Measurements from ENCODE around the gene SERTAD2.
A peak's percentile ranks its signal among the peaks of the same experiment; 100 is the strongest.

Gene SERTAD2

DNA sequence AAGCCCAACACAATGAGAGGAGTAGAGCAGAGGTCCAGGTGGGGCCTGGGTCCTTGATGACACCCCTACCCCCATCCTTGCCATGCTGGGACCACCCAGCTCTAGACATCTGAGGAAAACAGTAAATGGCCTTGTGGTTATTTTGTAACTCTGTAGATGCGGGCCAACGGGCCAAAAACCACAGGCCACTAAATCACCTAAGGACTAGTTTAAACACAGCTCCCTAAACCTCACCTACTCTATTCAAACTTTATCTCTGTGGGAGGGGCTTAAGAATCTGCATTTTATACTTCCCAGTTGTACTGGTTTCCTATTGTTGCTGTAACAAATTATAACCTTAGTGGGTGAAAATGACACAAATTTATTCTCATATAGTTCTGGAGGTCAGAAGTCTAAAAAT is 19.0 kb upstream of the SERTAD2 start:
- no peak for DNase-seq

DNA sequence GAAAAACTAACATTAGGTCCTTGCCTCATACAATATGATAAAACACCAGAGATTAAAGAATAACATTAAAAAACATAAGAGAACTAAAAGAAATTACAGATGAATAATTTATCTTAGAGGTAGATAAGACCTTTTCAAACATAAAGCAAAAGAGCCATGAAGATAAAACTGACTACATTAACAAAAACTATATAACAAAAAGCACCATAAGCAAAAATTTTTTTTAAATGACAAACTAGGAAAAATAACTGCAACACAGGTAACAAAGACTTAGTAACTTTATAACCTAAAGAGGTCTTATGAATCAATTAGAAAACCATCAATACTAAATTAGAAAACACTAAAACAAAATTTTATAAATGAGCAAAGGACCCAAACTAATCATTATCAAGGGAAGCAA is 16.3 kb upstream of the SERTAD2 start:
- no peak for DNase-seq

DNA sequence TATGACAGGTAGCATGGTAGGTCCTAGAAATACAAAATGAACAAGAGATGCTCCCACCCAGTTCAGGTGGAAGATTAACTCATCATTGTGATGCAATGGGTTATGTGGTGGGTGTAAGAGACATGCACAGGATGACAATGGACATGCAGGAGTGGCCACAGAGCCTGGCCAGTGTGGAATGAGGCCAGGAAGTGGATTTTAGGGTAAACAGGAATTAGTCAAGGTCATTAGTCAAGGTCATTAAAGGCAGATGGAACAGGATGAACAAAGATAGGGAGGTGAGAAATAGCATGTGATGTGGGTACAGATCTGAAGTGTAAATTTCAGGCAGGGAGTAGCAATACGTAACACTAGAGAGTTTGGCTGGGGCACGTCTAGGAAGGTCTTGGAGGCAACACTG is 15.6 kb upstream of the SERTAD2 start:
- DNase-seq, result no peak

DNA sequence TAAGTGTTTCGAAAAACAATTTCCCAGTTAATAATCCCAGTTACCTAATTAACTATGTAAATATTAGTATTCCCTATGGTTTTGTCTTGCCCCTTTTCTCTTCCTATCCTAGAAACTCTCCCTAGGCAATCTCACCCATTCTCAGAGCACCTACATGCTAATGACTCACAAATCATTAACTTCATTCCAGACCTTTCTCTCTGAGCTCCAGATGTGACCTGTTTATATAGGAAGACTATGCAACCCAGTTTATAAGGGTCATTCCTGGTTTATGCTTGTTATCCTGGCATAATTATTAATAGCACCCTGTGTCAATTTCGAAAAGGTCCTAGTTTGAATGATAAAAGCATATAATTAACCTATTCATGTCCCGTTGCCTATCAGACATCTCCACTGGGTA is 14.8 kb upstream of the SERTAD2 start:
- no peak for DNase-seq

DNA sequence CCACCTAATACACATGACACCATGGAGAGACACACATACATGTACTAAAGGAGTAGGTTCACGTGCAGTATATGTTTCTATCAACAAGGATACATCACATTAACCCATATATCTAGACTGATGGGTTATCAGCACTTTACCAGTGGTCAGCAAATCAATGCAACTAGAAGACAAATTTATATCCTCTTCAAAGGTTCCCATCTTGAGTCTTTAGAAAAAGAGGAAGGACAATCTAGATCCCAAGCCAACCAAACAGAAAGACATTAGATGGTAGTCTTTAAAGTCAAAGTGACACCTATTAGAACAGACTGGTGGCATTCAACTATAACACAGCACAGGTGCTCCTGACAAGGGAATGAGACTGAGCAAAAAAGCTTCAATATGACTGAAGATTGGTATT is 13.8 kb upstream of the SERTAD2 start:
- DNase-seq, result no peak

DNA sequence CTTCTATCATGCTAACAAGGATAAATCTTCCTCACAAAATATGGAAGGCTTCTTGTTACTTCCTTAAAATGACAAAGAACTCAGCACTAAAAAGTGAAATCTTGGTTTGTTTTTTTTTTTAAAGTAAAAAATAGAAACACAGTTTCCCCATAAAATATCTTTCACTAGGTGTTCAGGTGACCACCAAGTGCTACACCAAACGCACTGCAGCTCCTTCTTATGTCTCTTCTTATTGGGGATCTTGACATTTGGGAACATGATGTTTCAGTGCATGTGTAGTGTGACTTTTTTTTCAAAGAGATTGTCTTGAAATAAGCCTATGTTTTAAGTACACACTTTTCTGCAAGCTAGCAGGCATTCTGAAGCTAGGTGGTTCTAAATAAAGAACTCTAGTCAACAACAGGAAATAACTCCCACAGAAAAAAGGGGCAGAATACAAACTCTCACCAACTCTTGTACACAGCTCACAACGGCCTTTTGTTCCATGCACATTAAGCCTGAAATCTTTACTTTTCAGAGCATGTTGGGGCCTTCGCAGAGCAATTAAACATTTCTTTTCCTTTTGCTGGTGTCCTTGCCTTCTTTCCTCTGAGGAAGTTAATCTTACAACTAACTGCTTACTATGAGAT is 13.2 kb upstream of the SERTAD2 start:
- no peak for DNase-seq

DNA sequence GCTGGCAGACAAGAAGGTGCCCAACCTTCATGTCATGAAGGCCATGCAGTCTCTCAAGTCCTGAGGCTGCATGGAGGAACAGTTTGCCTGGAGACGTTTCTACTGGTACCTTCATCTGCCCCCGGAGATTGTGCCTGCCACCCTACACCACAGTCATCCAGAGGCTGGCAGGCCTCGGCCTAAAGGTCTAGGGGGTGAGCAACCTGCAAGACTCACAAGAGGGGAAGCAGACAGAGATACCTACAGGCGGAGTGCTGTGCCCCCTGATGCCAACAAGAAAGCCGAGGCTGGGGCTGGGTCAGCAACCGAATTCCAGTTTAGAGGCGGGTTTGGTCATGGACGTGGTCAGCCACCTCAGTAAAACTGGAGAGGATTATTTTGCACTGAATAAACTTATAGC is 12.0 kb upstream of the SERTAD2 start:
- DNase-seq, result no peak

DNA sequence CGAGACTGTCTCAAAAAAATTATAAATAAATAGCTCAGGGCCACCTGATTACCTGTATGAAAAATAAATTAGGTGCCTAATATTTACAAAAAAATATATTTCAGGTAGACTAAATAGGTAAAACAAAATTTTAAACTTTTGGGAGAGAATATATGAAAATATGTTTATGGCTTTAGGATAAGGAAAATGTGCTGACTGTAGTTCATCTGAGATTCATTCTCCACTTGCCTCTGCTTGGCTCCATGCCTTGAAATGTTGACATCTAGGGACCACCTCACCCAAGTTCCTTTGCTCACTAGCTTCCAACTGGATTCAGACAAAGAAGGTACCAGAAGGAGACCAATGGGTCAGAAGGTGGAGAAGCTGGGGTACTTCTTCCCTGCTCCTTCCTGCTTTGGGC is 9.7 kb upstream of the SERTAD2 start:
- no peak for DNase-seq

DNA sequence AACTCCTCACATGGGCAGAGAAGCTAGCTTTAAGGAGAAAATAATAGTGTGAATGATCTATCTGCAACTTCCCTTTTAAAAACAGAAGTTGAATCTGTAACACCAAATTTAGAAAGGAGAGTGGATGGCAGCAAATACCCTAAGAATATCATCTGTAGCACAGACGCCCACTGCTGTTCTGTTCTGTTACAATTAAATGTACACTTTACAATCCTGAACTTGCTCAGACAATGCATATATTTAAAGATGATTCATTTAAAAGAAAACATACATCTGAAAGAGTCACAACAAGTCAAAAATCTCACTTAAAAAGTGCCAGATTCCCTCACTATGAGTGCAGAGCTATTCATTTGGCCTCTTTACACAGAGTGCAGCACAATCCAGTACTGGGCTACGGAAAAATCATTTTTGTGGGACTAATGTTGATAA is 8.0 kb upstream of the SERTAD2 start:
- DNase-seq, result no peak

DNA sequence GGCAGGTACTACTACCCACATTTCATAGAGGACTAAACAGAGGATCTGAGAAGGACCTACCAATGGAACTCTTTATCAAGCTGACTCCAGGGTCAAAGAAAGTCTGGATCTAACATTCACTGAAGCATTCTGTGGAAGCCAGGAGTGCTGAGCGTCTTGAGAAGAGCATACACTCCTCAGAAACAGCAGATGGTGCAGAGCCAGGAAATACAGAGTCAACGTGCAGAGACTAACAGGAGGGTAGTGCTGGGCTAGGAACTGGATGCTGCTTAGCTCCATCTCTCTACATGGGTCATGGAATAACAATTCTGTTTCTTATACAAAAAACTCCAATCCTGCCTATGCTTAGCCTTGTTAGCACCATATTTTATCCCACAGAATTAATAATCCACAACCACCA is 5.5 kb upstream of the SERTAD2 start:
- no peak for DNase-seq

DNA sequence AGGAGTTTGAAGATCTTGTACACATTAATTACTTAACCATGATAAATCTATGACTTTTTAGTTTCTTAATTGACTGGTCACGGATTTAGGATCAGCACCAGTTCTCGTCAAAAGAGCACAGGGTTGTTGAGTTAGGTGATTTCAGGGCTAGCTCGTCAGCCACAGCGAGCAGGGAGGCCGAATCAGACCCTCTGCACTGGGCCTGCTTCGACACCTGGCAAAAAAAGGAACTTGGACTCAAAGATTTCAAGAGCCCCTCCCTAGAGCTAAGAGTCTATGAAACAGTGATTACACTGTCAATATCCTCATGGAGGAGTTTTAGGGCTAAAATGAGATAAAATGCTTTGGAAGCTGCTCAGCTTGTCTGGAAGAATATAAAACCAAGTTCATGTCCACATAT is 4.6 kb upstream of the SERTAD2 start:
- DNase-seq, result no peak

DNA sequence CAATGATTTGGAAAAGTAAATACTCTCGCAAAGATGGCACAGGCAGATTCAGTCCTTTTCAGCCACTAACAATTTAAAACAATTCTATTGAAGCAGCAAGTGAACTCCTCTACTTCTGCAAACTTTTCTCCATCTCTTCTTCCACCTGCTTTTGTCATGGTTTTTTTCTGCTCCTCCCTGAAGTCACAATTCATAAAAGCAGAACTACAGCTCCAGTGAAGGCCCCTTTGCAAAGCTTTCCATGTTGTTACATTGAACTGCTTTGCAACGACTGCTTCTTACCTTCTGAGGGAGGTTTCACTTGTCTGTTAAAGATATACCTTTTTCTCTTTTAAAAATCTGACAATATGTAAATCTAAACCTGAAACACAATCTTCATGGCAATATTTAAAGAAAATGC is 3.7 kb upstream of the SERTAD2 start:
- no peak for DNase-seq

DNA sequence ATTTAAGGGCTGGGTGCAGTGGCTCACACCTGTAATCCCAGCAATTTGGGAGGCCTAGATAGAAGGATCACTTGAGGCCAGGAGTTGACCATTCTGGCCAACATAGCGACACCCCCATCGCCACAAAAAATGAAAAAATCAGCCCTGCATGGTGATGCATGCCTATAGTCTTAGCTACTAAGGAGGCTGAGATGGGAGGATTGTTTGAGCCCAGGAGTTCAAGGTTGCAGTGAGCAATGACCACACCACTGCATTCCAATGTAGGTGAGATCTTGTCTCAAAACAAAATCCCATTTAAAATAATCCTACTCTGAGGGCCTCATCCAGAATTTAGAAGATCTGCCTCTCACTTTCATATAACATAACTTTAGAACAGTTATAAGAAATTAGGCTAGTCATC is 2.7 kb upstream of the SERTAD2 start:
- DNase-seq, result no peak

DNA sequence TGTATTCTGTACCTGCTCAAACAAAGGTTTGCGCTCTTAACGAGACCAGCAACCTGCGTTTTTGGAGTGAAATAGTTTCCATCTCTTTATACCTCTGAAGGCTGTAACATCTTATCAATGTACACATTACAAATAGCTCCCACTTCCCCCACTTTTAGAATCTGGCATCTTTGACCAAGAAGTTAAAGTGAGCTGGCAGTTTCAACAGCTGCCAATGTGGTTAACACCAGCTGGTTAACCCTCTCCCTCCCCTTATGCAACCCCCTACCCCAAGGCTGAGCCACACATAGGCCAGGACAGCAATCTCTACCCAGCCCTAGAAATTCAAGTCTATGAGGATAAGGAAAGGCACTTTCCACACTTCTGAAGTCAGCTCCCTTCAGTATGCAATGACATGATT is 2.2 kb upstream of the SERTAD2 start:
- no peak for DNase-seq

DNA sequence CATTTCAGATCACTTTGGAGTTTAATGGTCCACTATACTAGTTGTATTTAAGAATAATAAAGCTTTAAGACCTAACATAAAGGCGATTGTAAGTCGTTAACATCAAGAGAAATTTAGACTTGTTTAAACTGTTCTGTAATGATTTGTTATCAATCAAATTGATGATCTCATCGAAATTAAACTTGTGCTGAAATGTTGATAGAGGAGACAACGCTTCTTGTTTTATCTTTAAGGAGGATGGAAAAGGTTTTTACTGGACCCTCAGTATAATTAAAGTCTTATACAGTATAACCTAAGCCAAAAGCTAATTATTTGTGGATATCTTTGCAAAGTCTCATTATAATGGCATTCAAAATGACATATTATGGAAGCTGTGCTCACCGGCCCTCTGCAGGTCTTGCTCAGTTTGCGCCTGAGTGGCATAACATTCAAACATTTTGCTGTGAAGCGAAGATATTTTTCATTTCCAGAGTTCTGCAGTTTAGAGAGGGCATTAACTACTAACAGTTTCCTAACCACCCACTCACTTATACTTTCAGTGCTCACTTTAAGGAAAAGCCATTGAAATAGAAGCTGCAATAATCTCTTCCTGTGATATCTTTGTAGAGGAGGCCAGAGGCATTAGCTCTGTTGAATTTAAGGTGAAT is 1.4 kb upstream of the SERTAD2 start:
- DNase-seq, result peak in 1 of 2 experiments; percentile 1

DNA sequence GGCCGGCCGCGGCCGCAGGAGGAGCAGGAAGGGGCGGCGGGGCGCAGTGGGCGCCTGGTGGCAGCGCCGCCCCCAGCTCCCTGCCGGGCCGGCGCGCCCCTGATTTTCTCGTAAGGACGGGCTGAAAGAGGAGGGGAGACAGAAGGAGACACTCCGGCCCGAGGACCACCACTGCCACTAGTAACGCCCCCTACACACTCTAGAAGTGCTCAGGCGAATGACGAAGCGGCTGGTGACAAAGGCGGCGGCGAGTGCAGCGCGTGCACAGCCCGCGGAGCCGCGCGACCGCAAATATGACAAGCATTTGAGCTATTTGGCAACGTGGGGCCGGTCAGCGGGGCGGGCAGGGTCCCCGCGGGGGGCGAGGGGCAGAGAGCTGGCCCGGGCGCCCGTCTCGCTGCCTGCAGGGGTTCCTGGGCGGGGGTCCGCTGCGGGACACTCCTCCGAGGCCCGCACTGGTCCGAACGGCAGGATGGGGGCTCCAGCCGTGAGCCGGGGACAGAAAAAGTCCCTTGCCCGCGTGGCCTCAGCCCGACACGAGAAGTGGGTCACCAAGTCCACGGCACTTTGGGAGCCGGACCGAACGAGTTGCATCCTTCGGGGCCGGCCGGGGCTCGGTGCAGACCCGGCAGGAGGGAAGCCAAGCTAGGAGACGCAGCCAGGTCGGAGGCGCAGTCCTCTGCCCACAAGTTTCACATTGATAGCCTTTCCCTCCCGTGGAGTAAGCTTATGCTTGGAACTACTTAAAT is 524 bp upstream of the SERTAD2 start:
- peak in 1 of 2 experiments; percentile 68 for DNase-seq

DNA sequence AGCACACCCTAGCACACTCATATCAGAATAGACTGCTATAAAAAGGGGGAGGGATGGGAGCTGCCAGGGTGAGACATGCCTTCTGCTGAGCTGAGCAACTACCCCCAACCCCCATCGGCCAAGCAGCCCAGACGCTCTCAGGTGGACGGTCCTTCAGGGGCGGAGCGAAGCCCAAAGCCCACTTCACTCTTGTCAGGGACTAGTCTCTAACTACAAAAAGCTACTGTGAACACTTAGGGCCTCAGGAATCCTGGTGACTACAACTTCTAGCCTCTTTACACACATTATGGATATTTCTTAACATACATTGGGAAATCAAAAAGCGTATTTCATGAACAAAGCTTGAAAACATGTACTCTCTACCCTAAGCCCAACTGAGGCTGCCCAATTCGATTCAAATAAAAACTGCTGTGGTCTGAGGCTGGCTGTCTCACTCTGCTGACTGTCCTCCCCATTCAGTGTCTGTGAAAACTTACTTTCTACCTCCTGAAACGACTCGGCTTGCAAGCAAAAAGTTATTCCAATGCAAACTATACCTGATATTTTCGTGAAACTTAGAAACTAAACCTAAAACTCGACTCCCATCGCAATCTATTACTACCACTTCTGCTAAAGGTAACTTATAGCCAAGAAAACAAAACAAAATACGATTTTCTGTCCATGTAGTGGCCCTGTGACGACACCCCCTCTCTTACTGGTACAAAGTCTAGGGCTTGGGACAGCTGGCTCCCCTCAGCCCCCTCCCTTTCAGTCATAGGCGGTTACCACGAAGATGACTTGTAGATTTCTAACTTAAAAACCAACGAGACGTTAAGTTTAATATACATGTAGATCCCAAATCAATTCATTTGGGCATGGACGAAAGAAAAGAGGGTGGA is 1.2 kb downstream of the SERTAD2 start:
- no peak for DNase-seq

DNA sequence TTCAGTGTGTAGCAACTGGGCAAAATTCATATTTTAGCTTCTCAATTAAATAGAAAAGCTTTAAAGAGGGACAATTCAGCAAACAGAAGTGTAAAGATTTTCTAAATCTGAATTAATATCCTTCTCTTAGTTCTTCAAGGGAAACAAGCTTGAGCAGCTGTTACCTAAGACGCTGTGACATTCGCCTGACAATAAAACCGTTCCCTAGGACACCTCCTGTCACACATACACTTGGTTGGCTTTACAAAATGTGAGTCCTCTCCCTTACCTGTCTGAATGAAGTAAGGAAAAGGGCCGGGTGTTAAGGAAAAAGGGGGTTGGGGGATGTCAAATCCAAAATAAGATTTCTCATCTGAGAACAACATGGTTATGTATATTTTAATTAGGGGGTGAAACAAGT is 2.1 kb downstream of the SERTAD2 start:
- DNase-seq, result no peak

DNA sequence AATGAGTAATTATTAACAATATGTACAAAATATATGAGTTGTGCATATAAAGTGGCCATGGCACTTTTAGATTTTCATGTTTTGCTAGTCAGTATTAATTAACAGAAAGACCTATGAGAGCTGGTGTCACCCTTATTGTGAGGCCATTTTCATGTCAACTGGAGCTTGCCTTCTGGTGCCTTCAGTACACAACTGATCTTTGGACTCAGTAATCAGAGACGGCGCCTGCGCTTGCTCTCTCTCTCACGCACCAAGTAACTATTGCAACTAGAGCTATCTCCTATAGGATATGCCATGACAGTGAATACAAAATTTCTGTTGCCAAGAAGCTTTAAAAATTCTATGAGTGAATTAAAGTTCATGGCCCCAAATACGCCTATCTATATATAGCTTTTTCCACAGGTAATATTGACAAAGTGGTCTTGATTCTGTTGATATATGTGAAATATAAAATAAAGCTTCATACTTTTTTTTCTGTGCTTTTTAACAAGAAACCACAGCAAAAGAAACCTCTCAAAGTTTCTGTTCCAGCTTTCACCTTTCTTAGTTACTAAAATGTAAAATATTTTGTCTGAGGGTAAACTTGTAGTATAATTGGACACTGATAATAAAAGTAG is 2.9 kb downstream of the SERTAD2 start:
- DNase-seq, result no peak

DNA sequence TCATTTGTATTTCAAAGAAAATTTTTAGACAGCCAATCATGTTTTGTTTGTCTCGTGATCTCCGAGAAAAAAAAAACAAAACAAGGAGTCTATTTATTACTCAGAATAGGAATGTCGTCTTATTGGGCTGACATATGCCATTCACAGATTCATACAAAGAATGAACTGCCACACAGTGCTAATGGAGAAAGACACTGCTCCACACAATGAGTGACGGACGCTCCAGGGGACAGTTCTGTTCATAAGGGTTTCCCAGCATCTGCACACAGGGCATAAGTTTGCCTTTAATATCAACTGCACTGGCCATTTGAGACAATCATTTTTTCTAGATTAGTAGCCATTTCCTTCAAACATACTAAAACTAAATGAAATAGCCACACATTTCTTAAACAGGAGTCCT is 3.4 kb downstream of the SERTAD2 start:
- DNase-seq, result no peak

DNA sequence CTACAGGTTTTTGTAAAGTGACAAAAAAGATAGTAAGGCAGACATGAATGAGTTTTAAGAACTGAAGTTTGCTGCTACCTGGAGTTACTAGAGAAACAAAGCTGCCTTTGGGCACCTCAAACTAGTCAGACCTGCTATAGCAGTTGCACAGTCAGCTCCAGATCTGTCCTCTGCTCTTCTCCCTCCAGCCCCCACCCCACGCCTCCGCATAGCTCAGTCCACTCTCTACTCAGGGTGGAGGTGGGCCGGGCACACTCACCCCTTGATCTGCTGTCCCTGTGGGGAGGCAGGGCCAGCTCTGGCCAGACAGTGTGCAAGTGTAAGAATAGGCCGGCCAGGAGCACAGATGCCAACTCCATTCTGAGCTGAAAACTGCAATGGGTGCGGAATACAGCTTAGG is 4.1 kb downstream of the SERTAD2 start:
- no peak for DNase-seq

DNA sequence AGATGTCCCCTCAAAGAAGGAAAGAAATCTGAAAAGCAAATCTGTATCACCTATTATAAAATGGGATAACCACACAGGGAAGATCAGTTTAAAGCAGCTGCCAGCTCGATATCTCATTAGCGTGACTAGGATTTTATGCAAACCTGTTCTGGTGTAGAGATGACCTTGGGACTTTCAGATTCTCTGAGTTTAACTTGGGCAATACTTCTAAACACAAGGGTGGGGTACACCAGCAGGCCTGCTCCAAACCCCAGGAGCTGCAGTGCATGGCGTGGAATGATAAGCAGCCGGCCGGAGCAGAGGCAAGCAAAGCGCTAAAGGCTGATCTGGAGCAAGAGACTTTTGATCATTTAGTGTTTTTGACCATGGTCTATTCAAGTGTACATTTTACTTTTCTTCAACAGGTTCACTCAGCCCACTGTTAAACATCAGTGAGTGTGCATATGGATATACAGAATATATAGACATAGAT is 4.7 kb downstream of the SERTAD2 start:
- DNase-seq, result no peak

Data from NCI-H446 (cell line).